WTC11 (cell line): ENCODE data around the gene PIGO.

Experiments used
- ATF6 ChIP-seq: sonication (generic); formaldehyde crosslinking; IDR thresholded peaks from 2 replicates; pipeline ENCODE4 v1.8.1; 2023; ENCODE audit warnings: mild to moderate bottlenecking, missing genetic modification reagents
- FOXP1 ChIP-seq: sonication (generic); formaldehyde crosslinking; IDR thresholded peaks from 2 replicates; pipeline ENCODE4 v1.8.0; 2022; ENCODE audit warnings: missing genetic modification reagents, mild to moderate bottlenecking, moderate library complexity, borderline replicate concordance
- MAX ChIP-seq: sonication (generic); formaldehyde crosslinking; IDR thresholded peaks from 2 replicates; pipeline ENCODE4 v1.8.0; 2022; ENCODE audit warnings: mild to moderate bottlenecking, missing genetic modification reagents
- MYBL2 ChIP-seq: sonication (generic); formaldehyde crosslinking; IDR thresholded peaks from 2 replicates; pipeline ENCODE4 v1.8.1; 2023; ENCODE audit warnings: mild to moderate bottlenecking, moderate library complexity, missing genetic modification reagents
- SMAD4 ChIP-seq: sonication (generic); formaldehyde crosslinking; IDR thresholded peaks from 2 replicates; pipeline ENCODE4 v1.8.0; 2022; ENCODE audit warnings: mild to moderate bottlenecking, missing genetic modification reagents
- ZNF512 ChIP-seq: sonication (generic); formaldehyde crosslinking; IDR thresholded peaks from 2 replicates; pipeline ENCODE4 v1.8.1; 2022; ENCODE audit warnings: missing genetic modification reagents, borderline replicate concordance
- TF ChIP-seq, protein P1 (sequence below): sonication (generic); formaldehyde crosslinking; IDR thresholded peaks from 2 replicates; pipeline ENCODE4 v1.8.0; 2023; ENCODE audit warnings: mild to moderate bottlenecking, missing genetic modification reagents
- TF ChIP-seq, protein P2 (sequence below): fragments of 200-600 bp; IDR thresholded peaks from 2 replicates; pipeline ENCODE4 v1.8.0; 2022; ENCODE audit warnings: antibody characterized with exemption

GRCh38 chr9:35059438-35059837 is 37.0 kb downstream of the PIGO start:
- TF ChIP-seq MAX (no peak), FOXP1 (CRISPR knock-in tag) (no peak), ATF6 (CRISPR knock-in tag) (no peak), MYBL2 (CRISPR knock-in tag) (no peak), ZNF512 (no peak), SMAD4 (CRISPR knock-in tag) (no peak)
- TF ChIP-seq, protein P1, sequence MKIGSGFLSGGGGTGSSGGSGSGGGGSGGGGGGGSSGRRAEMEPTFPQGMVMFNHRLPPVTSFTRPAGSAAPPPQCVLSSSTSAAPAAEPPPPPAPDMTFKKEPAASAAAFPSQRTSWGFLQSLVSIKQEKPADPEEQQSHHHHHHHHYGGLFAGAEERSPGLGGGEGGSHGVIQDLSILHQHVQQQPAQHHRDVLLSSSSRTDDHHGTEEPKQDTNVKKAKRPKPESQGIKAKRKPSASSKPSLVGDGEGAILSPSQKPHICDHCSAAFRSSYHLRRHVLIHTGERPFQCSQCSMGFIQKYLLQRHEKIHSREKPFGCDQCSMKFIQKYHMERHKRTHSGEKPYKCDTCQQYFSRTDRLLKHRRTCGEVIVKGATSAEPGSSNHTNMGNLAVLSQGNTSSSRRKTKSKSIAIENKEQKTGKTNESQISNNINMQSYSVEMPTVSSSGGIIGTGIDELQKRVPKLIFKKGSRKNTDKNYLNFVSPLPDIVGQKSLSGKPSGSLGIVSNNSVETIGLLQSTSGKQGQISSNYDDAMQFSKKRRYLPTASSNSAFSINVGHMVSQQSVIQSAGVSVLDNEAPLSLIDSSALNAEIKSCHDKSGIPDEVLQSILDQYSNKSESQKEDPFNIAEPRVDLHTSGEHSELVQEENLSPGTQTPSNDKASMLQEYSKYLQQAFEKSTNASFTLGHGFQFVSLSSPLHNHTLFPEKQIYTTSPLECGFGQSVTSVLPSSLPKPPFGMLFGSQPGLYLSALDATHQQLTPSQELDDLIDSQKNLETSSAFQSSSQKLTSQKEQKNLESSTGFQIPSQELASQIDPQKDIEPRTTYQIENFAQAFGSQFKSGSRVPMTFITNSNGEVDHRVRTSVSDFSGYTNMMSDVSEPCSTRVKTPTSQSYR (CRISPR knock-in tag) = no peak
- TF ChIP-seq, protein P2, sequence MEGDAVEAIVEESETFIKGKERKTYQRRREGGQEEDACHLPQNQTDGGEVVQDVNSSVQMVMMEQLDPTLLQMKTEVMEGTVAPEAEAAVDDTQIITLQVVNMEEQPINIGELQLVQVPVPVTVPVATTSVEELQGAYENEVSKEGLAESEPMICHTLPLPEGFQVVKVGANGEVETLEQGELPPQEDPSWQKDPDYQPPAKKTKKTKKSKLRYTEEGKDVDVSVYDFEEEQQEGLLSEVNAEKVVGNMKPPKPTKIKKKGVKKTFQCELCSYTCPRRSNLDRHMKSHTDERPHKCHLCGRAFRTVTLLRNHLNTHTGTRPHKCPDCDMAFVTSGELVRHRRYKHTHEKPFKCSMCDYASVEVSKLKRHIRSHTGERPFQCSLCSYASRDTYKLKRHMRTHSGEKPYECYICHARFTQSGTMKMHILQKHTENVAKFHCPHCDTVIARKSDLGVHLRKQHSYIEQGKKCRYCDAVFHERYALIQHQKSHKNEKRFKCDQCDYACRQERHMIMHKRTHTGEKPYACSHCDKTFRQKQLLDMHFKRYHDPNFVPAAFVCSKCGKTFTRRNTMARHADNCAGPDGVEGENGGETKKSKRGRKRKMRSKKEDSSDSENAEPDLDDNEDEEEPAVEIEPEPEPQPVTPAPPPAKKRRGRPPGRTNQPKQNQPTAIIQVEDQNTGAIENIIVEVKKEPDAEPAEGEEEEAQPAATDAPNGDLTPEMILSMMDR = no peak
